Adrenal gland (tissue), 5 donors: ENCODE measurements around the gene CARD10.

Experiments
- POLR2A ChIP-seq, 2 donors: fragments of 450-650 bp; IDR thresholded peaks; one replicate each; pipeline ENCODE4 v1.6.1; 2017; ENCODE audit warnings: antibody characterized with exemption in 2 of 2, mild to moderate bottlenecking in 2 of 2, moderate library complexity in 1 of 2
- TF ChIP-seq, protein P1 (sequence below), 6 experiments: fragments of 450-650 bp in 4 of 6; fragments of 200-600 bp in 2 of 6; sonication (generic) in 1 of 6; IDR thresholded peaks; 1 replicate in 5 of 6; 2 replicates in 1 of 6; pipeline versions ENCODE4 v1.5.1 to v1.8.0; 2016 to 2021; ENCODE audit warnings: antibody characterized with exemption in 6 of 6, mild to moderate bottlenecking in 2 of 6, moderate library complexity in 1 of 6
- donor health status: DM: no; HTN: no; CAD: no.

DNA sequence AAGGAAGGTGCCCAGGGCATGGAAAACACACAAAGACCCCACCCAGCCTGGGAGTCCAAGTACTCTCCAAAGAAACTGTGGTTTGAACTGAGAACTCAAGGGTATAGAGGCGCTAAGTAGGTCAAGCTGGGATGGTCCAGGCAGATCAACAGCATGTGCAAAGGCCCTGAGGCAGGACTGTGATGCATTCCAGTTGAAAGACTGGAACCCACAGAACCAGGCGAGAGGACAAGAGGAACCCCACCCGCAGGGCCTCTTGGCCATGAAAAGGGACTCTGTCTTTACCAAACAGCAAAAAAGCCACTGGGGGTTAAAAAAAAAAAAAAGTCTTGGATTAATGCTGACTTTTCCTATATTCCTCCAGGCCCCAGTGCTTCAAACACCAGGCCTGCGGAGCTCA is 14.3 kb downstream of the CARD10 start:
- TF ChIP-seq, protein P1, sequence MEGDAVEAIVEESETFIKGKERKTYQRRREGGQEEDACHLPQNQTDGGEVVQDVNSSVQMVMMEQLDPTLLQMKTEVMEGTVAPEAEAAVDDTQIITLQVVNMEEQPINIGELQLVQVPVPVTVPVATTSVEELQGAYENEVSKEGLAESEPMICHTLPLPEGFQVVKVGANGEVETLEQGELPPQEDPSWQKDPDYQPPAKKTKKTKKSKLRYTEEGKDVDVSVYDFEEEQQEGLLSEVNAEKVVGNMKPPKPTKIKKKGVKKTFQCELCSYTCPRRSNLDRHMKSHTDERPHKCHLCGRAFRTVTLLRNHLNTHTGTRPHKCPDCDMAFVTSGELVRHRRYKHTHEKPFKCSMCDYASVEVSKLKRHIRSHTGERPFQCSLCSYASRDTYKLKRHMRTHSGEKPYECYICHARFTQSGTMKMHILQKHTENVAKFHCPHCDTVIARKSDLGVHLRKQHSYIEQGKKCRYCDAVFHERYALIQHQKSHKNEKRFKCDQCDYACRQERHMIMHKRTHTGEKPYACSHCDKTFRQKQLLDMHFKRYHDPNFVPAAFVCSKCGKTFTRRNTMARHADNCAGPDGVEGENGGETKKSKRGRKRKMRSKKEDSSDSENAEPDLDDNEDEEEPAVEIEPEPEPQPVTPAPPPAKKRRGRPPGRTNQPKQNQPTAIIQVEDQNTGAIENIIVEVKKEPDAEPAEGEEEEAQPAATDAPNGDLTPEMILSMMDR (IDR thresholded peaks at IDR 0.05), result no peak
- TF ChIP-seq POLR2A (IDR thresholded peaks at IDR 0.05), result no peak
